NK-92 (cell line): ENCODE results near the gene PIGZ.

ENCODE experiments used
- DNase-seq: peaks from one replicate; lab custom pipeline; 2025; ENCODE audit not compliant: unreplicated experiment; lab: John Stamatoyannopoulos, UW

PIGZ gene, protein sequence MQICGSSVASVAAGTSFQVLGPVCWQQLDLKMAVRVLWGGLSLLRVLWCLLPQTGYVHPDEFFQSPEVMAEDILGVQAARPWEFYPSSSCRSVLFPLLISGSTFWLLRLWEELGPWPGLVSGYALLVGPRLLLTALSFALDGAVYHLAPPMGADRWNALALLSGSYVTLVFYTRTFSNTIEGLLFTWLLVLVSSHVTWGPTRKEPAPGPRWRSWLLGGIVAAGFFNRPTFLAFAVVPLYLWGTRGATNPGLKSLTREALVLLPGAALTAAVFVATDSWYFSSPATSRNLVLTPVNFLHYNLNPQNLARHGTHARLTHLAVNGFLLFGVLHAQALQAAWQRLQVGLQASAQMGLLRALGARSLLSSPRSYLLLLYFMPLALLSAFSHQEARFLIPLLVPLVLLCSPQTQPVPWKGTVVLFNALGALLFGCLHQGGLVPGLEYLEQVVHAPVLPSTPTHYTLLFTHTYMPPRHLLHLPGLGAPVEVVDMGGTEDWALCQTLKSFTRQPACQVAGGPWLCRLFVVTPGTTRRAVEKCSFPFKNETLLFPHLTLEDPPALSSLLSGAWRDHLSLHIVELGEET

GRCh38 chr3:196968233-196969133 is at the start of gene PIGZ:
PIGZ (minus strand) TSS chr3:196968833; CDS start chr3:196952031, 16,802 bp downstream.
- no peak for DNase-seq

DNA sequence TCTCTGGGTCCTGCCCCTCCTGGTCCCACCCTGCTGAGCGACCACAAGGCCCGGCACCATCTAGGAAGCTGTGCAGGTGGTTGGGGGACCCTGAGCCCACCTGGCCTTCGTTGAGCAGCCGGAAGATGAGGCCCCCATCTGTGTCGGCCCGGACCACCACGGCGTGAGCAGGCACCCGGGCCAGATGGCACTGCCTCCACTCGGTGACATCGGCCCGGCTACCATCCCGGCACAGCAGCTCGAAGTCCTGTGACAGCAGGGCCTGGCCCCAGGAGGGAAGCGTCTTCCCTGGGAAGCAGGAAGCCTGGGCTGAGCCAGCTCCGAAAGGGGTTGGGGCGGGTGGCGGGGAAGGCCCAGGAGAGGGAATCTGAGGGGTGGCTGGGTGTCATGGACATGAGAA is 48.4 kb upstream of the PIGZ start:
- no peak for DNase-seq

- DNase-seq = no peak
These were observed 47.4 kb upstream of the PIGZ start for GRCh38 chr3:197015790-197016736.

DNA sequence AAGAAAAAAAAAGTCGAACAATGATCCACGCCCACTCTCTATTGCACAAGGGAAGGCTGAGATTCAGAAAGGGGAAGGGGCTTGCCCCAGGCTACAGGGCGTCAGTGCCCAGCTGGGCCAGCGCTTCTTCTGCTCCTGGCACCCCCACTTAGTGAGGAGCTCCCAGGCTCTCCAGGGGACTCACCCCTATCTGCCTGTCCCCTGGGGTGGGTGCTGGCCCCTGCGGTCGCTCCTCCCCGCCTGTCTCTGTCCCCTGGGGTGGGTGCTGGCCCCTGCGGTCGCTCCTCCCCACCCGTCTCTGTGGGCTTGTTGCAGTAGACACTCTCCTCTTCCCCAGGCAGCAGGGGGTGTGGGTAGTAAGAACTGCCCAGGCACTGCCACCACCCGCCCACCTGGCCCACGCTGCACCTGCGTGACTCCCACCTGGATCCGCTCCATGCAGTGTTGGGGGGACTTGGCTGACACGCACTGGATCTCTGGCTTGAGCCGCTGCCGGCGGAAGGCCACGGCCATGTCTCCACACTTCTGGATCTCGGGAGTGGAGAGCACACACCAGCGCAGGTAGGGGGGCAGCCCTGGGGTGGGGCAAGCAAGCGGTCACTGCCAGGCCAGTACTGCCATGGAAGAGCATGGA is 46.4 kb upstream of the PIGZ start:
- no peak for DNase-seq

GRCh38 chr3:197014024-197014423 is 45.4 kb upstream of the PIGZ start:
- no peak for DNase-seq

GRCh38 chr3:197012540-197012883 is 43.9 kb upstream of the PIGZ start:
- DNase-seq = no peak

DNA sequence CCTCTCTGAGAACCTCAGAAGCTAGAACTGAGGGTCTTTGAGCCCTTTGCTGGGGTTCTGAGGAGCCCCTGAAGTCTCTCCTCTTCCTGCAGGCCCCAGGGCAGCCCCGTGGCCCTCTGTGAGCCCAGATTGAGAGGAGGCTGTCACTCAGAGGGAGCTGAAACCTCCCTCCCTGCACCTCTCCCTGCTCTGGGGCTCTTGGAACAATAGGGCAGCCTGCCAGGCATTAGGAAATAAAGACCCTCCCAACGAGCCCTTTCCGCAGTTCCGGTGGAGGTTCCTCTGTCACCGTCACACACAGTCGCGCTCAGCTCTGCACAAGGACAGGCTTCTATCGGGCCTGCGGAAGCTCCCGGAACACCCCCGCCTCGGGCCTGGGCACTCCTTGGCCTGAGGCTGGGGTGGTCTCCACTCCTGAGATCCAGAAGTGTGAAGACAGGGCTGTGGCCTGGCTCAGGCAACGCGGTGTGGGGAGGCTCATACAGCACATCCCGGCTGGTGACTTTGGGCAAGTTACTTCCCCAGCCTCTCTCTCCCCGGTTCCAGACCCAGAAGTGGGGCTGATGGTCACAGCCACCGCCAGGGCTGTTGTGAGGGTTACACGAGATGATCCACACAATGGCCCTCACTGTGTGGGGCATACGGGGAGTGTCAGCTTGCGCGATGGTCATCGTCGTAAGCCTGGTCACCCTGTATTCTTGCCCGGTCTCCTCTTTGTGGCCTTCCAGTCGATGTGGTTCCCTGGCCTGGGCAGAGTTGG is 43.3 kb upstream of the PIGZ start:
- DNase-seq = no peak

- DNase-seq = no peak
These were observed 42.1 kb upstream of the PIGZ start for GRCh38 chr3:197010556-197011351.

GRCh38 chr3:197009532-197010019 is 40.9 kb upstream of the PIGZ start:
- no peak for DNase-seq

DNA sequence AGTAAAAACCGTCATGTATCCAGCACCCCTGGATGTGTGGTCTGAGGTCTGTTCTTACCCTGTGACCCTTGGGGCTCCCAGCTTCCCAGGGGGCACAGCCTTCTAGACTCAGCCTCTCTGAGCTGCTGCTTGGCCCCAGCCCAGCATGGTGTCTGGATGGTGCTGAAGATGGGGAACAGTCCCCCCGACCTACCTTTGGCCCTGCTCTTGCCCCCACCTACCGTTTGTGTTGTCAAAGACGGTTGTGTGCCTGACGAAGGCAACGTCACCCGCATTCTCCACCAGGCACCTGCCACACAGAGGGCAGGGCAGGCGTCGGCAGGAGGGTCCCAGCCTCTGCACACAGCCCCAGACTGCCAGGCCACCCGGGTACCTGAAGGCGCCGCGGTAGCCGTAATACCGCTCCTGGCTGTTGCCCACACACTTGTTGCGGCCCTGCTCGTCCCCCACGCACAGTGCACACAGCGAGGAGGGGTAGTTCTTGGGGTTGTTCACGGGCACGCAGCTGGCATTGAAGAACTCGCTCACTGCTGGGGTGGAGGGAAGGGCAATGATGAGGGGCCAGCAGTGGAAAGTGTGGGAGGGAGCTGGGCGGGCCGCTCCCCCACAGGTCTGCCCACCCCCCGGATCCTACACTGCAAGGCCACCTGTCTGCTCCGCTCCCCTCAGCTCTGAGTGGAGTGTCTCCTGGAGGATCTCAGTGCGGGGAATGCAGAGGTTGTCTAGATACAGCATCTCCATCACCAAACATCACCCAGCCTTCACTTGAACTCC is 40.0 kb upstream of the PIGZ start:
- DNase-seq = no peak

- DNase-seq = no peak
These were observed 39.3 kb upstream of the PIGZ start for GRCh38 chr3:197007953-197008352.

- no peak for DNase-seq
These were observed 38.8 kb upstream of the PIGZ start for GRCh38 chr3:197007296-197007940.

DNA sequence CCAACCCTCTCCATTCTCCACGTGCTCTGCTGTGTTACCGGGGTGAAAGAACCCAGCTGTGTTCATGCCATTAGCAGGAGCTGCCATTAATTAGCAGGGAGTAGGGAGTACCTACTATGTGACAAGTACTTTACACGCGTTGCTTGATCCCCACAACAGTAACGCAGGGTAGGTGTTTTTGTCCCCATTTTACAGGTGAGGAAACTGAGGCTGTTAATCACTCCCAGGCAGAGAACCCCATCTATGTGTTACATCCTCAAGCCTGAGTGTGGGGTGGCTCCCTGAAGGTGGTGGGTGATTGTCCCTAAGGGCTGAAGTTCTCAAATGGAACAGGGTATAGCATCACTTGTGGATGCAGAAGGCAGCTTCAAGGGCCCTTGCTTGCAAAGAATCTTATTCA is 38.2 kb upstream of the PIGZ start:
- DNase-seq = no peak

GRCh38 chr3:197006446-197006845 is 37.8 kb upstream of the PIGZ start:
- no peak for DNase-seq

DNA sequence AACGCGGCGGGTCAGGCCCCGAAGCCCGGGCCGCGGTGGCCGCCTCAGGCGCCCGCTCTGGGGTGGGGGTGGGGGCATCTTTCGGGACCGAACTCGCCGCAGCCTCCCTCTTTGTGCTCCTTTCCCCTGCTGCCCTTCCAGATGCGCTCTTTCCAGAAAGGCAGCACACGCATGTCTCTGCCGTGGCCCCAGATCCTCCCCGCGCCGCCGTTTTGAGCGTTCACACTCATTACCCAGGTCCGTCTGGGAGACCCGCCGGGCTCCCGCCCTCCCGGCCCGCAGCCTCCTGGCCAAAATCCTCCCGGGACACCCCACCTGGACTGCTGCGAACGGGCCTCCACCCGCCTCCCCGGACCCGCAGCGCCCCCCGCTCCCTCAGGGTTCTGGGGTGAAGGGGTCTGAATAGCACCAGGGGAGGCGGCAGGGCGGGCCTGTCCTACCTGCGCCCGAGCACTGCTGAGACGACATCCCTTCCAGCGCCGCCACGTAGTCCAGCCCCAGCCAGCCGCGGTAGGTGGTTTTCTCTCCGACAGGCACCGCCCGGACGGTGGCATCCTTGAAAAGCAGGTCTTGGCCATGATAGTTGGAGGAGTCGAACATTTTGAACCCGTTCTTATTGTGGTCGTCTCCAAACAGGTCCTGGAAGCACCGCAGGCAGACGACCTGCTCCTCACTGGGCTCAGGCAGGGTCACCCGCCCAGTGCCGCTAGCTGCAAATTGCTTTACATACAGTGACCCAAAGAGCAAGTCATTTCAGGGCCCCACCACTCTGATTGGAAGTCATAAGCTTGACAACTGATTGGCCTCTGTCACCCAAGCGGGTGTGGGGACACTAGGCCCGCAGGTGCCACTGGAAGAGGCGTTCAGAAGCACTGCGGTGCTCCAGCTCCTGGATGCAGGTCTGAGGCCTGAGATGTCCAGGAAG is 35.1 kb upstream of the PIGZ start:
- no peak for DNase-seq
